Right renal pelvis (tissue), 4 donors: ENCODE results near the gene CA5A. TPM values are rescaled to one million over a fixed set of nuclear protein-coding genes. Genes with fewer than 3 reads are reported as not detected.
"Not testable (repeated sequence)": the region's sequence is repeated elsewhere in the genome, so short reads cannot be mapped to it uniquely, and the experiment has no call there.

Experiments
- DNase-seq, 4 donors: peaks; one replicate each; pipeline ENCODE4 v3.0.0-alpha.2; 2013; ENCODE audit warnings: low read depth in 4 of 4, low spot score in 3 of 4, missing footprints in 1 of 4
- polyA plus RNA-seq, 4 donors: library from polyadenylated mRNA; unstranded; fragments of 120-200 nt; gene quantifications; one replicate each; pipeline ENCODE4 v1.2.1, GENCODE V29; 2013; ENCODE audit not compliant: insufficient read length in 4 of 4

Gene CA5A
- polyA plus RNA-seq, 4 donors, result 0.10 to 0.42 (median 0.20) TPM

DNA sequence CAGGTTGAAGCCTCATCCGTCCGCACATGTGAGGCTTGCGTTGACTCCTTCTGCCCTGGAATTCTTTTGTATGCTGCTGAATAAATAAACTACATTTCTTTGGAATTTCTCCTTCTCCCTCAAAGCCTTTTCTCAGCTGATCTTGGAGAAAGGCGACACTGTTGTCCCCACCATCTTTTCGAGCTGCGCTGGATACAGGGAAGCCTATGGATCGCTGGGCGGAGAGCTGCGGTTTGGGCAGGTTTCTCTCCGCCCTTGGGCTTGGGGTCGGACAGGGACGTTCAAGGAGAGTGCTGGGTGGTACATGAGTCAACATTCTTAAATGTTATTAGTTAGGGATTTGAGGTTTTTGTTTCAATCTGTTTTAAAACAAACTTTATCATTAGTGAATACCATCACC, 35.8 kb downstream of the CA5A start:
- DNase-seq, result not testable (repeated sequence)

- no peak for DNase-seq
Measured at GRCh38 chr16:87897521-87898505, 38.5 kb downstream of the CA5A start.

DNA sequence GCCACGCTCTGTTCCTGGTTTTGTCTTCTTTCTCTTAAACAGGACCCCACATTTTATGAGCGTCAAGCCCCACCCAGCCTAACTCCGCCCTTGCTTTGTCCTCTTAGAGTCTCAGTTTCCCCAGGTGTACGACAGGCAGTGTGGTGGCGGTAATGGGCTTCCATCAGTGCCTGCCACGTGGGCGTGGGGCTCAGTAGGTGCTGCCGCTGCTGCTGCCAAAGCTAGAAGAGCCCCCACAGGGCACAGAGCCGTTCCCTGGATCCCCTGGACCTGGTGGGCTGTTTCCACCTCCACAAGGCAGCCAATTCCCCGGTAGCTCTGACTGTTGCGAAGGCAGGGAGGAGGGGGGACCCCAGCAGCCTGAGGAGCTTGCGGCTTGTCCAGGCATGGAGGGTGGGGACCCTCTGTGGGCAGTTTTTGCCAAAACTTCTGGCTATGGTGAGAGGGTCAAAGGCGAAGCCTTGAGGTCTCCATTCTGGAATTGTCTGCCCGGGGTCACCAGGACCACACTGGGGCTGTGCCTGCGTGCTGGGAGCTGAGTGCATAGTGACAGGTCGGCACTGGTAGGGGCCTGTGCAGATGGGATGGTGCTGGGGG, 39.3 kb downstream of the CA5A start:
- not testable (repeated sequence) for DNase-seq

GRCh38 chr16:87896176-87896890, 40.0 kb downstream of the CA5A start:
- not testable (repeated sequence) for DNase-seq

GRCh38 chr16:87895641-87896141, 40.6 kb downstream of the CA5A start:
- DNase-seq, result no peak

- DNase-seq, result not testable (repeated sequence)
Measured at GRCh38 chr16:87894005-87894404, 42.3 kb downstream of the CA5A start.

DNA sequence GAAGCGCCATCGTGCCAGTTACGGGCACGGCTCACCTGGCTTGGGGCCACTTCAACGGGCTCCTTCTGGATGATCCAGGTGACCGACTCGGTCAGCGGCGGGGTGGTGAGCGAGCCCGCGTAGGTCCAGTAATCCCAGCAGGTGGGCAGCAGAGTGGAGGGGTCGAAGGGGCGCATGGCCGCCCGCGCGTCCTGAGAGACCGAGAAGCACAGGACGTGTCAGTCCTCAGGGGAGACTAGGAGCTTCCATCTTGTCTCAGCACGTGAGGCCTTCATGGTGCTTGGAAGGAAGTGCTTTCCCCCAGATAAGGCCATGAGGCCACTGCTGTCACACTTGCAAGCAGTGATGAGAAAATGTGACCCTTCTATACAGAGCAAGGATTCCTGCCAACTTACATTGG, 44.6 kb downstream of the CA5A start:
- no peak for DNase-seq

DNA sequence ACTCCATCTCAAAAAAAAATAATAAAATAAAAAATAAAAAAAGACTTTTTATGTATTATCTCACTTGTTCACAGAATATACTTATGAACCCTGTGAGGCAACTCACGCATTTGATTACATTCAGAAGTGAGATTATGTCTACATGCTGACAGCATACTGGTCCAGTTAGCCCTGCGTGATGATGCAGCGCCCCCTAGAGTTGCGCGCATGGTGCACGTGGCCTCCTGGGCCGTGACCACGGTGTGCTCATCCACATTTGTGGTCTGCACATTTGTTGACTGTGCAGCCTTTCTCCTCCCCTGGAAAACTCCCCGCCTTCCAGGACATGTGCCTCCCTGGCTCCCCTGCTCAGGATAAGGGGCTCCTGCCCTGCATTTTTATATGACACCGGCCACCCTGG, 46.6 kb downstream of the CA5A start:
- DNase-seq, result not testable (repeated sequence)

DNA sequence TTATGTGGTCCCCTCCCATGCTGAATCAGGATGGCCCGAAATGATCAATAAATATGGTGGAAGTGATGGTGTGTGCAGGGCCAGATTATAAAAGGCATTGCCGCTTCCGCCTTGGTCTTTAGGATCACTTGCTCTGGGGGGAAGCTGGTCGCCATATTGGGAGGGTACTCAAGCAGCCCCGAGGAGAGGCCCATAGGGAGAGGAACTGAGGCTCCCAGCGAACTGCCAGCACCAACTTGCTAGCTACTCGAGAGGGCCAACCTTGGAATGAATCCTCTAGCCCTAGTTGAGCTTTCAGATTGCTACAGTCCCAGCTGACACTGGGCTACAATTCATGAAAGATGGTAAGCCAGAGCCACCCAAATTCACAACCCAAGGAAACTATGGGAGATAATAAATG, 48.0 kb downstream of the CA5A start:
- DNase-seq, result not testable (repeated sequence)

DNA sequence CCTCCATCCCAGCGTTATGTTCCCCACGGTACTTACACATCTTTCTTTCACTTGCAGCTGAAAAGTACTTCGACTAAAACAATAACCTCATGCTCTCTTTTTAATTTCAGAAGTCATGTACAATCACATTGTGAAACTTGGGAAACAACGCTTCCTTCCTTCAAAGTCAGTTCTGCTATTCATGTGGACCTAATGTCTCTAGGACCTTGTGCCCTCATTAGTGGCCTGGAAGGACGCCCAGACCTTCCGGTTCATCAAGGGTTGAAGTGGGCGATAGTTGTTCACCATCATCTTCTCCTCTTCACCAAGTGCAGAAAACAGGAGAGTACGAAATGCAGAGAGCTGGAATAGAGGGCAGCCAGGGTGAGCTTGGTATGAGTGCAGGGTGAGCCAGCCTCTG, 48.4 kb downstream of the CA5A start:
- DNase-seq, result not testable (repeated sequence)

- DNase-seq, result not testable (repeated sequence)
Measured at GRCh38 chr16:87885371-87885967, 50.9 kb downstream of the CA5A start.

DNA sequence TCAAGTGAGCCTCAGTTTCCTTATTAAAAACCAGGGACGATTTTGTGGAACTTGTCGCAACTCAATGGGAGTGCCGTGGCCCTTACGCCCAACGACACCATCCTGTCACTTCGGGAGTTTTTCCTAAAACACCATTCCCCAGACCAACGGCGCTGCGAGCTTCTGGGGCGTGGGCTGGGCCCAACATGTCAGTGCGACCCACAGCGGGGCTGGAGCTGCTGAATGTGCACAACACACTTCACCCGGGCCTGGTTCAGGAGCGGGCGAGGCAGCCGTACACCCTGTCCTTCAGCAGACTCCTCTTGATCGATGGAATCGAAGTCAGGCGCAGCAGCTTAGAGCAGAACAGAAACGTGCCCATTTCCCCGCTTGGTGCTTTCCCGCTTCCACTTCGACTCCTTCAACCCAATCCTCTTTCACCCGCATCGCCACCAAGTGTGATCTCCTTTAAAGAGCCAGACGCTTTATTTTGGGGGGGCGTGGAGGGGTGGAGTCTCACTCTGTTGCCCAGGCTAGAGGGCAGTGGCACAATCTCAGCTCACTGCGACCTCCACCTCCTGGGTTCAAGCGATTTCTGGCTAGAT, 53.8 kb downstream of the CA5A start:
- no peak for DNase-seq

DNA sequence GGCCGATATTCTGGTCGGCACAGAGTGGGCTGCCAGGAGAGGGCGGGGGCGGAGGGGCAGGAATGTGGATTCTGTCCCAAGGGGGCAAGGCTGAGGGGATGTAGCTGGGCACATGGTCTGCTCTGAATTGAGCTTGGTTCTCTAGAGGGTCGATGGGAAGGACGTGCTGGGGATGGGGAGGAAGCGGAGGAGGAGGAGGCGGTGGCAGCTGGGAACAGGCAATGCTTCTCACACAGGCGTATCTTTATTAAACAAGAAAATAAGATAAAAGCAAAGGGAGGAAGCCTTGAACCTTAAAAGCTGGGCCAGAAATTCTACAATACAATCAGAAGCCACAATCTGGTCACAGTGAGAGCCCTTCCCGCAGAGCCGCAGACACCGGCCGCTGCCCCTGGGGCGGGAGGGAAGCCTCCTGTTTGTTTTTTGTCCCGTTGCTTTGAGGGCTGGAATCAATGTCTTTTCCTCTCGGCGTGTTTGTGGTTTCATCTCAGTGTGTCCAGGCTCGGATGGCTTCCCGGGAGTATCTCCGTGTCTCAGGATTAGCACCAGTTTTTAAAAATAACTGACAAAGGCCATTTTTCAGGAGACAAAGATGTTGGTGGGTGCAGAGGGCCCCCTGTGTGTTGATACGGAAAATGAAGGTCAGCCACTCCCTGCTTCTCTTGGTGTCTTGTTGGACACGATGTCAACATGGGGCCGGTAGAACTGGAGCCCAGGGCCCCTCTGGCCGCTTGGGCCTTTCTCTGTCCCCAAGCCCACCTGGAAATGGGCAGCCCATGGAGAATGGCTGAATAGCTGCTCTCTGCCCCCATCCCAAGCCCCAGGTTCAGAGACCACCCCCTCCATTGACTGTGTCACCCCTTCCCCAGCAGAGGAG, 54.8 kb downstream of the CA5A start:
- no peak for DNase-seq

DNA sequence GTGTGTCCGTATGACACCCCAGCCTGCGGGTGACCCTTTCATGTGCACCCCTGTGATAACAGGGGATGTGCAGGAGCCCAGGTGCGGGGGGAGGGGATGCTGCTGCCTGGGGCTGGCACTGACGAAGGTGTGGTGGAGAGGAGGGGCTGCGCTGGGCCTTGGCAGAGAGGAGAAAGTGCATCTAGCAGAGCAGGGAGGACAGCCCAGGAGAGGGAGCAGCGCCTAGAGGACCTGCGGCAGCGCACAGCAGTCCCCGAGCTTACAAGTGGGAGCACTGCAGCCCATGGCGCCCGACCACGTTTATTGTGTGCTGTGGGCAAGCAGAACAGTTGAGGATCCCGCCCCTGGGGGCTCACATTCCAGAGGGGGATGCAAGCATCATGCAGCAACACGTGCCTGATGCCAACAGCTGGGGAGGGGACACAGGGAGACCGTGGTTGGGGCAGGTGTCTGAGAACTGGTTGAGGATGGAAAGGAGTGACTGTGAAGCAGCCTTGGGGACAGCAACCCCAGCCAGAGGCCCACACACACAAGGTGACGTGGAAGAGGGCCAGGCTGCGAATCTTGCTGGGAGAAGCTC, 56.1 kb downstream of the CA5A start:
- DNase-seq, result no peak

DNA sequence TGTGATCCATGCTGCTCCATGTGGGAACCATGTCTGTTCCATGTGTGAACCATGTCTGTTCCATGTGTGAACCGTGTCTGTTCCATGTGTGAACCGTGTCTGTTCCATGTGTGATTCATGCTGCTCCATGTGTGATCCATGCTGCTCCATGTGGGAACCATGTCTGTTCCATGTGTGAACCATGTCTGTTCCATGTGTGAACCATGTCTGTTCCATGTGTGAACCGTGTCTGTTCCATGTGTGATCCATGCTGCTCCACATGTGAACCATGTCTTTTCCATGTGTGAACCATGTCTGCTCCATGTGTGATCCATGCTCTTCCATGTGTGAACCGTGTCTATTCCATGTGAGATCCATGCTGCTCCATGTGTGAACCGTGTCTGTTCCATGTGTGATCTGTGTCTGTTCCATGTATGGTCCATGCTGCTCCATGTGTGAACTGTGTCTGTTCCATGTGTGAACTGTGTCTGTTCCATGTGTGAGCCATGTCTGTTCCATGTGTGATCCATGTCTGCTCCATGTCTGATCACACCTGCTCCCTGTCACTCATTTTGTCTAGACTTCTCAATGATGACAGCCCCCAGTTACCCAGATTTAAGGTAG, 56.8 kb downstream of the CA5A start:
- DNase-seq, result not testable (repeated sequence)

DNA sequence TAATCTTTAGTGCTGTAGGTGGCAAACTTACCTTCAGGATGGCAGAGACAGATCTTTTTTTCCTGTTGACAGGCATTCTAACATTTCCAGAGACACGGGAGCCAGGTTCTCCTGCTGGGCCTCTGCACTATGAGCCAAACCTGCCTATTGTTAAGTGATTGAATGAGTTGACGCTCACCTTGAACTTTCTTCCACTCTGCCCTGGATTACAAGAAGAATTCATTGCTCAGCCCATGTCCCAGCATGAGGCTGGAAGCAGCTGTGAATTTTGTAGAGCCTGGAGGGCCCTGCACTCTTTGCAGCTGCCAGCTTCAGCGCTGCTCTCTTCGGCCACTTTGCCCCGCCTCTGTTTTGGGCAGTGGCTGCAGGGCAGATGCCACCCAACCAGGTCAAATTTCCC, 57.6 kb downstream of the CA5A start:
- DNase-seq, result no peak

GRCh38 chr16:87877942-87878507, 58.3 kb downstream of the CA5A start:
- DNase-seq, result no peak
